SK-N-SH (cell line): ENCODE results near the gene BTAF1. TPM values are rescaled to one million over a fixed set of nuclear protein-coding genes. Genes with fewer than 3 reads are reported as not detected.
A peak's percentile ranks its signal among the peaks of the same experiment; 100 is the strongest.
"Not testable (repeated sequence)": the region's sequence is repeated elsewhere in the genome, so short reads cannot be mapped to it uniquely, and the experiment has no call there.

Source experiments
- CTCF ChIA-PET: fragments of 300-600, 350-600 bp; formaldehyde crosslinking; extraction: SDS; loops from one replicate; lab custom pipeline; 2021; lab: Yijun Ruan, JAX
- POLR2A ChIA-PET: fragments of 350-600 bp; sonication (Branson Sonifier 250); formaldehyde crosslinking; extraction: SDS; loops from one replicate; lab custom pipeline; 2020; ENCODE audit warnings: antibody characterized with exemption, inconsistent platforms; lab: Yijun Ruan, JAX
- DNase-seq: peaks from one replicate; pipeline ENCODE4 v3.0.0; 2012
- H2AFZ ChIP-seq: fragments of 200-600 bp; sonication (generic); 2 replicates; pipeline ENCODE4 v1.8.1; 2016; ENCODE audit warnings: antibody characterized with exemption, mild to moderate bottlenecking, low read depth
- H3F3A ChIP-seq: fragments of 200-600 bp; sonication (generic); replicated peaks from 2 replicates; pipeline ENCODE3; 2016; ENCODE audit warnings: antibody characterized with exemption, mild to moderate bottlenecking; ENCODE audit not compliant: insufficient read depth
- H3K27ac ChIP-seq, 2 experiments: fragments of 200-500 bp in 1 of 2; fragments of 200-600 bp in 1 of 2; sonication (Bioruptor generic) in 1 of 2; sonication (generic), shearing (Covaris generic) in 1 of 2; 2 replicates each; pipeline versions ENCODE4 v1.5.1 to v1.6.1; 2014 to 2016; ENCODE audit warnings: low read depth in 2 of 2, inconsistent platforms in 1 of 2, low read length in 1 of 2, mild to moderate bottlenecking in 1 of 2, mixed read lengths in 1 of 2
- H3K27me3 ChIP-seq: fragments of 200-600 bp; sonication (generic), shearing (Covaris generic); 2 replicates; pipeline ENCODE4 v1.6.1; 2016; ENCODE audit warnings: mixed run types; ENCODE audit not compliant: insufficient read depth
- H3K36me3 ChIP-seq, 2 experiments: fragments of 200-500 bp in 1 of 2; fragments of 200-600 bp in 1 of 2; sonication (Bioruptor generic) in 1 of 2; sonication (generic) in 1 of 2; replicated peaks in 1 of 2; 2 replicates each; pipeline versions ENCODE3 to v1.5.1; 2014 to 2016; ENCODE audit warnings: low read length in 1 of 2, mild to moderate bottlenecking in 1 of 2; ENCODE audit not compliant: insufficient read depth in 2 of 2, control insufficient read depth in 1 of 2
- H3K4me1 ChIP-seq, 2 experiments: fragments of 200-500 bp in 1 of 2; fragments of 200-600 bp in 1 of 2; sonication (Bioruptor generic) in 1 of 2; sonication (generic), shearing (Covaris generic) in 1 of 2; 2 replicates each; pipeline versions ENCODE4 v1.5.1 to v1.6.1; 2014 to 2016; ENCODE audit warnings: low read depth in 1 of 2, low read length in 1 of 2, mixed run types in 1 of 2; ENCODE audit not compliant: insufficient read depth in 2 of 2, control insufficient read depth in 1 of 2
- H3K4me2 ChIP-seq: fragments of 200-600 bp; sonication (generic), shearing (Covaris generic); 2 replicates; pipeline ENCODE4 v1.6.1; 2017; ENCODE audit warnings: mixed run types
- H3K4me3 ChIP-seq, 2 experiments: fragments of 200-500 bp in 1 of 2; fragments of 200-600 bp in 1 of 2; sonication (Bioruptor generic) in 1 of 2; sonication (generic), shearing (Covaris generic) in 1 of 2; 2 replicates each; pipeline versions ENCODE4 v1.5.1 to v1.8.1; 2014 to 2016; ENCODE audit warnings: low read depth in 2 of 2, inconsistent platforms in 1 of 2, low read length in 1 of 2, mild to moderate bottlenecking in 1 of 2, mixed read lengths in 1 of 2, moderate library complexity in 1 of 2
- H3K79me2 ChIP-seq: fragments of 200-600 bp; sonication (generic); 2 replicates; pipeline ENCODE4 v1.8.1; 2017; ENCODE audit warnings: mild to moderate bottlenecking; ENCODE audit not compliant: insufficient read depth
- H3K9ac ChIP-seq: fragments of 200-600 bp; sonication (generic); 2 replicates; pipeline ENCODE4 v1.6.1; 2017; ENCODE audit warnings: mixed run types
- H3K9me2 ChIP-seq: fragments of 200-600 bp; sonication (generic); 2 replicates; pipeline ENCODE4 v1.6.1; 2017; ENCODE audit warnings: mixed run types
- H3K9me3 ChIP-seq: fragments of 200-600 bp; sonication (generic); 2 replicates; pipeline ENCODE4 v1.6.1; 2017; ENCODE audit warnings: mixed run types, mild to moderate bottlenecking, moderate library complexity
- H4K20me1 ChIP-seq: fragments of 200-600 bp; sonication (generic); 2 replicates; pipeline ENCODE4 v1.6.1; 2017; ENCODE audit warnings: mild to moderate bottlenecking, mixed run types; ENCODE audit not compliant: insufficient read depth
- FOSL2 ChIP-seq: IDR thresholded peaks from 2 replicates; pipeline ENCODE4 v1.4.0; 2012; ENCODE audit warnings: low read depth, mild to moderate bottlenecking, moderate library complexity, borderline replicate concordance
- FOXM1 ChIP-seq: IDR thresholded peaks from 2 replicates; pipeline ENCODE4 v1.4.0; 2012; ENCODE audit warnings: low read depth, mild to moderate bottlenecking
- JUND ChIP-seq: IDR thresholded peaks from 2 replicates; pipeline ENCODE4 v1.4.0; 2012
- MAX ChIP-seq: IDR thresholded peaks from 2 replicates; pipeline ENCODE4 v1.4.0; 2012; ENCODE audit warnings: low read depth
- MXI1 ChIP-seq: IDR thresholded peaks from 2 replicates; pipeline ENCODE4 v1.6.1; 2012; ENCODE audit warnings: mild to moderate bottlenecking, low read depth, low read length, improper control_type of control experiment
- PBX3 ChIP-seq: IDR thresholded peaks from 2 replicates; pipeline ENCODE4; 2012
- RXRA ChIP-seq: IDR thresholded peaks from 2 replicates; pipeline ENCODE4 v1.4.0; 2012; ENCODE audit warnings: low read depth, mild to moderate bottlenecking, borderline replicate concordance
- SIN3A ChIP-seq: IDR thresholded peaks from 2 replicates; pipeline ENCODE4 v1.6.1; 2012; ENCODE audit warnings: low read depth, mild to moderate bottlenecking, low read length, moderate library complexity, borderline replicate concordance
- SMC3 ChIP-seq: IDR thresholded peaks from 2 replicates; pipeline ENCODE4 v1.6.1; 2012; ENCODE audit warnings: low read depth, low read length, improper control_type of control experiment
- TCF12 ChIP-seq: IDR thresholded peaks from 2 replicates; pipeline ENCODE4 v1.4.0; 2012
- USF1 ChIP-seq: IDR thresholded peaks from 2 replicates; pipeline ENCODE4 v1.4.0; 2012; ENCODE audit warnings: low read depth, borderline replicate concordance
- USF2 ChIP-seq: fragments of 150-350 bp; IDR thresholded peaks from 2 replicates; pipeline ENCODE4 v1.6.1; 2017; ENCODE audit warnings: antibody characterized with exemption, low read length, low read depth, borderline replicate concordance
- YY1 ChIP-seq: IDR thresholded peaks from 2 replicates; pipeline ENCODE4 v1.4.0; 2012; ENCODE audit warnings: low read depth, mild to moderate bottlenecking
- WGBS: methylation state at CpG from one replicate; pipeline ENCODE4 v1.1.6; 2017; ENCODE audit warnings: low lambda C conversion rate; 5-methylcytosine and 5-hydroxymethylcytosine counted together
- polyA plus RNA-seq, 3 experiments: library from polyadenylated mRNA; depleted of rRNA; stranded (reverse); fragments of >200 nt; gene quantifications; 2 replicates each; pipeline ENCODE4 v1.2.3, GENCODE V29; 2012

Gene BTAF1
- polyA plus RNA-seq, 1 of the 3 experiments (the other 2 are of a cell fraction), result 9.8 TPM

- POLR2A ChIA-PET, result no interaction called here
These were observed 88.1 kb downstream of the BTAF1 start for GRCh38 chr10:92011560-92012214.

GRCh38 chr10:92014620-92015019, 91.0 kb downstream of the BTAF1 start:
- no peak overlapping the region for H3K4me2 ChIP-seq
- H3K4me3 ChIP-seq, result no peak overlapping the region
- H2AFZ ChIP-seq, result no peak overlapping the region
- no peaks in the 10 kb centered on the region for H3K27me3 ChIP-seq
- DNase-seq, result no peak
- no peak for TF ChIP-seq JUND
- TF ChIP-seq, all 33 proteins: peak for 0
- H3K9me2 ChIP-seq, result no peaks in the 10 kb centered on the region
- WGBS, result 82% methylated on average over 1 of the region's 1 CpG
- H3F3A ChIP-seq, result peaks cover 12% of the 10 kb centered on the region
- no peaks in the 10 kb centered on the region for H3K79me2 ChIP-seq
- H3K36me3 ChIP-seq, result peaks cover 57 to 66% of the 10 kb centered on the region in 2 experiments
- no peak overlapping the region for H3K9ac ChIP-seq
- no peaks in the 10 kb centered on the region for H3K9me3 ChIP-seq
- no peak overlapping the region for H3K27ac ChIP-seq
- H3K4me1 ChIP-seq, result no peaks in the 10 kb centered on the region
- H4K20me1 ChIP-seq, result no peaks in the 10 kb centered on the region
- POLR2A ChIA-PET, result no interaction called here
- CTCF ChIA-PET, result no interaction called here

More at GRCh38 chr10:92011560-92012214, 88.1 kb downstream of the BTAF1 start:
- Histone ChIP-seq H3K4me2 (no peak overlapping the region), H3F3A (peaks cover 12% of the 10 kb centered on the region), H3K27ac (peak overlapping the region in 1 of 2 experiments; percentile 16; a peak in 2 of 4 replicates), H2AFZ (no peak overlapping the region), H3K27me3 (no peaks in the 10 kb centered on the region), H3K9me3 (no peaks in the 10 kb centered on the region), H3K79me2 (no peaks in the 10 kb centered on the region), H3K9ac (no peak overlapping the region), H4K20me1 (no peaks in the 10 kb centered on the region), H3K4me3 (no peak overlapping the region), H3K9me2 (no peaks in the 10 kb centered on the region), H3K36me3 (peaks cover 42 to 48% of the 10 kb centered on the region in 2 experiments), H3K4me1 (no peaks in the 10 kb centered on the region)
- no peak for TF ChIP-seq USF1
- TF ChIP-seq RXRA, result no peak
- no peak for TF ChIP-seq FOXM1
- no peak for TF ChIP-seq SMC3
- peak; percentile 8; the same call in 1 of the 2 replicates for TF ChIP-seq TCF12
- peak; percentile 83 for TF ChIP-seq JUND
- TF ChIP-seq FOSL2, result peak; percentile 93
- no peak for TF ChIP-seq MXI1
- no peak for TF ChIP-seq YY1
- TF ChIP-seq MAX, result peak; percentile 41; the same call in 1 of the 2 replicates
- CTCF ChIA-PET, result no interaction called here
- WGBS, result 53% methylated on average over 2 of the region's 2 CpGs
- no peak for DNase-seq

- TF ChIP-seq JUND (0 out of 2 replicates have a peak, but pooled peaks have one; percentile 8), SIN3A (peak; percentile 44; the same call in 1 of the 2 replicates), PBX3 (peak; percentile 40), USF2 (no peak)
- peaks cover 66 to 87% of the 10 kb centered on the region in 2 experiments for H3K36me3 ChIP-seq
These were observed 101.1 kb downstream of the BTAF1 start for GRCh38 chr10:92024700-92025099.

GRCh38 chr10:92025340-92025739, 101.8 kb downstream of the BTAF1 start:
- H3F3A ChIP-seq, H3K9ac ChIP-seq, H3K4me2 ChIP-seq, H2AFZ ChIP-seq, H3K79me2 ChIP-seq, H3K4me1 ChIP-seq, H3K9me2 ChIP-seq, H4K20me1 ChIP-seq, H3K9me3 ChIP-seq, CTCF ChIA-PET, H3K27me3 ChIP-seq, POLR2A ChIA-PET, DNase-seq, H3K4me3 ChIP-seq: not testable (repeated sequence)
- WGBS, result 98% methylated on average over 3 of the region's 3 CpGs
- Histone ChIP-seq H3K36me3 (peaks cover 66 to 87% of the 10 kb centered on the region in 2 experiments), H3K27ac (peak overlapping the region in 1 of 2 experiments; percentile 40; a peak in 2 of 4 replicates)

More at GRCh38 chr10:92024700-92025099, 101.1 kb downstream of the BTAF1 start:
- DNase-seq, result no peak
- Histone ChIP-seq H3K4me1 (peaks cover 0 to 4% of the 10 kb centered on the region in 2 experiments; a peak in 1 of 4 replicates), H2AFZ (no peak overlapping the region), H4K20me1 (no peaks in the 10 kb centered on the region), H3K9me3 (no peaks in the 10 kb centered on the region), H3K4me3 (no peak overlapping the region), H3K9me2 (no peaks in the 10 kb centered on the region), H3F3A (peaks cover 10% of the 10 kb centered on the region), H3K4me2 (no peak overlapping the region), H3K79me2 (no peaks in the 10 kb centered on the region), H3K9ac (no peak overlapping the region), H3K27me3 (no peaks in the 10 kb centered on the region), H3K27ac (peak overlapping the region in 1 of 2 experiments; percentile 40; a peak in 2 of 4 replicates)
- CTCF ChIA-PET, result no interaction called here
- POLR2A ChIA-PET, result no interaction called here
- 83% methylated on average over 4 of the region's 4 CpGs for WGBS
